GM21390 (cell line): ENCODE measurements around the gene TRDN.

ENCODE experiments used
- ATAC-seq: cut with Tn5 transposase; IDR thresholded peaks from one replicate; pipeline ENCODE4 v1.9.1; 2021; ENCODE audit not compliant: unreplicated experiment

Gene TRDN

DNA sequence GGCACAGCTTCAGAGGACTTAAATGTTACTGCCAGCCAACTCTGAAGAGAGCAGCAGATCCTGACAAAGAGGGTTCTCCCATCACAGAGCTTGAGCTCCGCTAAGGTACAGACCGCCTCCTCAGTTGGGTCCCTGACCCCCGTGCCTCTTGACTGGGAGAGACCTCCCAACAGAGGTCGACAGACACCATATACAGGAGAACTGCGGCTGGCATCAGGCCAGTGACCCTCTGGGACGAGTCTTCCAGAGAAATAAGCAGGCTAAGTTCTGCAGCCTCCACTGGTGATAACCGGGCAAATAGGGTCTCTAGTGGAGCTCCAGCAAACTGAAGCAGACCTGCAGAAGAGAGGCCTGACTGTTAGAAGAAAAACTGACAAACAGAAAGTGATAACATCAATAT, 453.8 kb downstream of the TRDN start:
- ATAC-seq = no peak

DNA sequence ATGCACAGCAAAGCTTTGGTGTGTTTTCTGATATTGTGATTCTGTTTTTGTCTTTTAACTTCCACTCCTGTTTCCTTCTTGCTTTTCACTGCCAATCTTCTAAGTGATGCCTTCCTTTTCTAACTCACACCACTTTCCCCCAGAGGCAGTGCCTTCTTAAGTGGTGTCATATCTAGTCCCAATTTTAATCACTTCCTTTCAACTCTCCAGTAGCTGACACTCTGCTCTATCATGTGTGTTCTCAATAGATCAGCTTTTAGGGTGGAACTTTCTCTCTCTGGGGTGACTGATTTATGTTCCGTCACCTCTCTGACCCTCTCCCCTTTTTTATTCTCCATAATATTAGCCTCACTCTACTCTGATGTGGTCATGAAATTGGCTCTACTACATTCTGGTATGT, 460.0 kb downstream of the TRDN start:
- ATAC-seq = no peak

DNA sequence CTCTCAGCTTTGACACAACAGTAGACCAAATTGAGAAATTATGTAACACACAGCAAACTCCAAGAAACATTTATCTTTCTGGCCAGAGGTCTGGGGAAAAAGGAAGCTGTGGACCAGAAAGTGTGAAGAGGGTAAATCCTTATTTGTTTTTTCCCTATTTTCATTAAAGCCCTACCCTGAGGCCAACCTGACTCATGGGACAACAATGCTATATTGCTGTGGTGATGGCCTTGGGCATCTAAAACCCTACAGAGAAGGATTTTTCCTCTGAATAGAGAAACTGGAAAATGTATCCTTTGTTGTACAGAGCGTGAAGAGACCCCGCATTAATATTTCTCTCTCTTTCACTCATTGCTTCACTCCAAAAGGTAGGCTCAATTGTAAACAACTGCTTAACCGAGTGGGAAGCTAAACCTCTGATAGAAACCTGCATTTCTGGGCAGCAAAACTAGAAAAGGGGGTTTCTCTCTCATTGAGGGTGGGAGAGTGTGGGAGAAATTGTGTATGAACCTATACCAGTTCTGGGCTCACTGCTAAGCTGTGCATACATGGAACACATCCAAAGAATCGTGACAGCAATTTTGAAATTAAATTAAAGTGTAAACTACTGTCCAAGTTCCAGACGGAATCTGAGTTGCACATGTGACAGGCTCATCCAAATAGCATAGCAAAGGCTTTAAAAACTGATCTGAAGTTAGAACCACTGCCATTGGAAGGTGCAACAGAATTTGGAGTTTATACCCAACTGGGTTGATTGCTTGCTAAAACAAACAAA, 465.2 kb downstream of the TRDN start:
- ATAC-seq = no peak

DNA sequence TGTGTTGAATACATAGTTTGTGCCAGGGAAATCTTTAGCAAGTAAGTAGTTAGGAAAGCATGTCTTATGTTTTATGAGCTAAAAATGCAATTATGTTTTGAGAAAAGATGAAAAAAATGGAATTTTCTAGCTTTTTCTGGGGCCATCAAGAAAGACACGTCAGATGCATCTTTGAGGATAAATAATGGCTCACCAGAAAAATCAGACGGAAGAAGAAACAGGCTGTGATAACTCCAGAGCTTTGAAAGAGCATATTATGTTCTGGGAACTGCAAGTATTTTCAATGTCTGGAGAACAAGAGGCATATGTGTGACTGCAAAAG, 467.0 kb downstream of the TRDN start:
- ATAC-seq = no peak

DNA sequence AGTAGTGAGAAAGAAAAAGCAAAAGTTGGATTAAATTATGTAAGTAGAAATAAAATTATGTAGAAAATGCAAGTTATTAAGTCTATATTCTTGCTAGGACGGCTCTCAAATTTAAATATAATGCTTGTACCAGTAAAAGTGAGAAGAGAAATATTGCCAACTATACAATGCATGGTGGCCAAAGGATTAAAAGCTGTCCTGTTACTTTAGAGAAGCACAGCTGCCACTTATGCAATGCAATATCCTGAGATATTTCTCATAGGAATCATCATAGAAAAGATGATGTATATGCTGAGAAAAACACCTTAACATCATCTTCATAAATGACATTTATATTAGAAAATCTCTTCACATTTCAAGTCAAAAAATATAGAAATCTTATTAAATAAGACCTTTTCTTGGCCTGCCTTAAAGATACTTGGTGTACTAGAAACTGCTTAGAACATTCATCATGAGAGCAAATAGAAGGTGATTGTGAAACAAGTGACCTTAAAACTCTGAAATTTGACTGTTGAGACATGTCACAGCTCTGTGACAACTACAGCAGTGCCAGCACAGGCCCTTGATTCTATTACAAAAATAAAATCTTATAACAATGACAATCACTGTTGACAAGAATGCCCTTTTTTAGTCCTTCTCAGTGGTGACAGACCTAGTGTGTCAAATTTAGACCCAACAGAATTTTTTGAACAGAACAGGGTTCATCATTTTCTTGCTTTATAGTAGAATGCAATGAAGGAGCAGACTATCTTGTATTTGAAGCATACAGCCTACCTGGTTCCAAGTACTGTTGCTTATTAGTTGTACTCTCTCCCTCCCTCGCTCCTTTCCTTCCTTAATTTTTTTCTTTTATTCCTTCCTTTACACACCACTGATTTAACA, 467.6 kb downstream of the TRDN start:
- ATAC-seq = no peak

DNA sequence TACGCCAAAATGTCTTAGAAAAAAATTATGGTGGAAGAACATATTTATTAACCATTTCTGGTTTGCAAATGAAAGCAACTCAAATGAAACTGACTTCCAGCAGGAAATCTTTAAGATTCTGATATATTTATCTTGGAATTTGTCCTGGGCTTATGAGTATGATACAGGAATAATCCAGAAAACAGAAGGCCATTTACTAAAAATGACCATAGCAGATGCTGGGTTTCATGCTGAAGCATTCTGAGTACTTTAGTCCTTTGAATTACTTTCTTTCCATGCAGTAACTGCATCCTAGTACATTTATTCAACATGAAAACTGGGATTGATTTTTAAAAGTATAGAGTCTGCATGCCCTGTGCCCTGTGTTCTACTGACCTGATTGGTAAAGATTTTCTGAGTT, 468.3 kb downstream of the TRDN start:
- ATAC-seq = no peak
